IMR-90 (cell line): ENCODE measurements around the gene NUP37.

Experiments
- BHLHE40 ChIP-seq: fragments of 150-350 bp; IDR thresholded peaks from 2 replicates; pipeline ENCODE4 v1.6.1; 2016; ENCODE audit warnings: mild to moderate bottlenecking, low read depth, low read length
- CEBPB ChIP-seq: IDR thresholded peaks from 2 replicates; pipeline ENCODE4 v1.6.1; 2012; ENCODE audit warnings: low read depth, low read length, improper control_type of control experiment
- CHD1 ChIP-seq: IDR thresholded peaks from 2 replicates; pipeline ENCODE4 v1.6.1; 2012; ENCODE audit warnings: low read depth, low read length, improper control_type of control experiment
- CTCF ChIP-seq: conservative IDR thresholded peaks from 2 replicates; pipeline ENCODE4 v1.5.1; 2012; ENCODE audit warnings: mild to moderate bottlenecking, low read depth, low read length, improper control_type of control experiment
- ELK1 ChIP-seq: fragments of 150-350 bp; IDR thresholded peaks from 2 replicates; pipeline ENCODE4 v1.6.1; 2016; ENCODE audit warnings: low read depth, mild to moderate bottlenecking, low read length, moderate library complexity, borderline replicate concordance
- FOS ChIP-seq: fragments of 150-350 bp; IDR thresholded peaks from 2 replicates; pipeline ENCODE4 v1.6.1; 2016; ENCODE audit warnings: low read depth, low read length
- MAFK ChIP-seq: IDR thresholded peaks from 2 replicates; pipeline ENCODE4 v1.6.1; 2012; ENCODE audit warnings: low read depth, low read length, improper control_type of control experiment
- NFE2L2 ChIP-seq: fragments of 150-350 bp; IDR thresholded peaks from 2 replicates; pipeline ENCODE4 v1.6.1; 2016; ENCODE audit warnings: low read depth, mild to moderate bottlenecking, low read length
- POLR2A ChIP-seq: IDR thresholded peaks from 2 replicates; pipeline ENCODE4 v1.6.1; 2012; ENCODE audit warnings: mild to moderate bottlenecking, low read depth, low read length
- RAD21 ChIP-seq: IDR thresholded peaks from 2 replicates; pipeline ENCODE4 v1.6.1; 2012; ENCODE audit warnings: low read length, improper control_type of control experiment
- RCOR1 ChIP-seq: IDR thresholded peaks from 2 replicates; pipeline ENCODE4 v1.6.1; 2012; ENCODE audit warnings: mild to moderate bottlenecking, low read length, improper control_type of control experiment; ENCODE audit not compliant: insufficient replicate concordance
- RFX5 ChIP-seq: IDR thresholded peaks from 2 replicates; pipeline ENCODE4 v1.8.0; 2012; ENCODE audit warnings: low read depth, mild to moderate bottlenecking, low read length, moderate library complexity
- SMC3 ChIP-seq: fragments of 150-350 bp; IDR thresholded peaks from 2 replicates; pipeline ENCODE4 v1.6.1; 2016; ENCODE audit warnings: low read depth, mild to moderate bottlenecking, antibody characterized with exemption, low read length, moderate library complexity

GRCh38 chr12:102031852-102032251, 88.1 kb downstream of the NUP37 start:
- TF ChIP-seq CTCF (no peak), POLR2A (no peak), RCOR1 (no peak), RFX5 (no peak), ELK1 (no peak), NFE2L2 (no peak), FOS (no peak), SMC3 (no peak), MAFK (no peak), RAD21 (no peak), CHD1 (no peak), BHLHE40 (no peak), CEBPB (no peak)
